Kidney capillary endothelial cell (primary cell): Measurements from ENCODE around the gene ADARB2.

Experiments
- DNase-seq: peaks from one replicate; pipeline ENCODE4 v3.0.0-alpha.2; 2018; ENCODE audit warnings: low spot score

The ADARB2 gene

GRCh38 chr10:1613511-1613910 lies 123.8 kb downstream of the ADARB2 start:
- DNase-seq, result no peak

- DNase-seq, result no peak
Observed at GRCh38 chr10:1612908-1613307, 124.4 kb downstream of the ADARB2 start.

GRCh38 chr10:1611936-1612550 lies 125.3 kb downstream of the ADARB2 start:
- no peak for DNase-seq

GRCh38 chr10:1610986-1611770 lies 126.1 kb downstream of the ADARB2 start:
- DNase-seq, result no peak

- no peak for DNase-seq
Observed at GRCh38 chr10:1609648-1609970, 127.7 kb downstream of the ADARB2 start.

- no peak for DNase-seq
Observed at GRCh38 chr10:1608851-1609647, 128.3 kb downstream of the ADARB2 start.

GRCh38 chr10:1608408-1608807 lies 128.9 kb downstream of the ADARB2 start:
- DNase-seq, result no peak

- no peak for DNase-seq
Observed at GRCh38 chr10:1607466-1607865, 129.9 kb downstream of the ADARB2 start.

- DNase-seq, result no peak
Observed at GRCh38 chr10:1605999-1606940, 131.1 kb downstream of the ADARB2 start.

GRCh38 chr10:1605121-1605520 lies 132.2 kb downstream of the ADARB2 start:
- DNase-seq, result no peak

- no peak for DNase-seq
Observed at GRCh38 chr10:1604246-1604645, 133.1 kb downstream of the ADARB2 start.

GRCh38 chr10:1603181-1603580 lies 134.1 kb downstream of the ADARB2 start:
- DNase-seq, result no peak

GRCh38 chr10:1602037-1602484 lies 135.3 kb downstream of the ADARB2 start:
- DNase-seq, result no peak

- no peak for DNase-seq
Observed at GRCh38 chr10:1601406-1601805, 135.9 kb downstream of the ADARB2 start.

GRCh38 chr10:1600861-1601260 lies 136.5 kb downstream of the ADARB2 start:
- no peak for DNase-seq

GRCh38 chr10:1598393-1599153 lies 138.8 kb downstream of the ADARB2 start:
- DNase-seq, result no peak

GRCh38 chr10:1597370-1598146 lies 139.8 kb downstream of the ADARB2 start:
- no peak for DNase-seq

GRCh38 chr10:1596482-1597099 lies 140.7 kb downstream of the ADARB2 start:
- no peak for DNase-seq

- no peak for DNase-seq
Observed at GRCh38 chr10:1595726-1596125, 141.6 kb downstream of the ADARB2 start.

- DNase-seq, result no peak
Observed at GRCh38 chr10:1595242-1595600, 142.1 kb downstream of the ADARB2 start.
